ENCODE results near the gene MYO1A.

The MYO1A gene

GRCh38 chr12:57012600-57013465, 37.1 kb downstream of the MYO1A start:
- no peak for FAIRE-seq

DNA sequence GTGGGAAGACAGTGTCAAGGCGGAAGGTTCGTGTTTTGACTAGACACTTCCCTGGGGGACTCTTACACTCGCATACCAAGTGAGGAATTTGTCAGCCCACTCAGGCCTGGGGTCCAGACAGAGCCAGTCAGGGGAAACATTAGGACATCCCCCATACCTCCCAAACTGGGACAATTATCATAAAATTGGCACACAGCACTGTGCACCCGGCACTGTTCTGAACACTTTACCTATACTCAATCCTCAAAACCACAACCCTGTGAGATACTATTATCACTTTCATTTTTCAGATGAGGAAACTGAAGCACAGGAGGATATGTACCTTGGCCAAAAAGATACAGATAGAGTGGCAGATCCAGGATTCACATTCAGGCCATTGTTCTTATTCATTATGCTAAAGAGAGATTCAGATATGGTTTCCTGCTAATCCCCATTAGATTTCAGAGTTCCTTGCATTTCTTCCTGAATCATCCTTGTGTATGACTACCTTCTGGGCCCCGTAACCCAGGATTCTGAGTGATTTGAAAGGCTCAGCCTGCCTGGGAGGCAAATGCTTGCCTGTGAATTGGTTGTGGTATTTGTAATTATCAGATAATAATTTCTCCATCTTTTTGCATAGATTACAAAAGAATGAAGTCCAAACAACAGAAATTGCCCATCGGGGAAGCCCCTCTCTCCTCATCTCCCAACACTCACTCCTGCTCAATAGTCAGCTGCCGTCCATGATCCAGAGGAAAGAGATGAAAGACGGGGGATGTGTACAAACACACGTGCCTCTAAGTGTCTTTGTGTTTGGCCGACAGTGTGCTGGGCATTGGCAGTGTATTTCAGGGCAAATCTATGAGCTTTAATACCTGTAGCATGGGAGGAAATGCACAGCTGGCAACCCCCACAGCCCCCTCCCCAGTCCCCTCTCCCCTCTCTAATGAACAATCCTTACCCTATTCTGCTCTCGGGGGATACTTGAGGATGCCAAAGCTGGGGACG, 38.2 kb downstream of the MYO1A start:
- FAIRE-seq, result no peak

DNA sequence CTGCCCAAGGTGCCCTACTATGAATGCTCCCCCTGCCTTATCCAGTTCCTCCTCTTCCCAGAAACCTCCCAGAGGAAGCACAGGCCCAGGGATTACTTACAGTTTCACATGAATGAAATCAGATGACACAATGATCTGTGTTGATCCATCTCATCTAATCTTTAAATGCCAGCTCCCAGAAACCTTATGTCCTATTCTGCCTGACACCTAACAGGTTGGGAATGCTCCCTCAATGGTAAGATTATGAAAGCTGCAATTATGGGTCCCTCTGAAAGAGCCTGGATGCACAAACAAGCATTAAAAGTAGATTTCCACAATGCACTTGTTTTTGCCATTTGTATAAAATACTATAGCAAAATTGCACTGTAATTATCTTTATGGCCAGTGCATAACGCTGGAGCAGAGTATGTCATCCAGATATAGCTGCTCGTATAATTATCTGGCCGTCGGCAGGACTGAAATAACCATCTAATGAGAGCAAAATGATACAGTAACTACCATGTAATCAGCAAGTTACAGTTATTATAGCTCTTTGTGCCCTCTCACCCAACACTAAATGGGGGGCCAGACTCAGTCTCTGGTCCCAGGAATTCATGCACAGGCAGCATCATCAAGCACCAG, 39.2 kb downstream of the MYO1A start:
- no peak for FAIRE-seq

DNA sequence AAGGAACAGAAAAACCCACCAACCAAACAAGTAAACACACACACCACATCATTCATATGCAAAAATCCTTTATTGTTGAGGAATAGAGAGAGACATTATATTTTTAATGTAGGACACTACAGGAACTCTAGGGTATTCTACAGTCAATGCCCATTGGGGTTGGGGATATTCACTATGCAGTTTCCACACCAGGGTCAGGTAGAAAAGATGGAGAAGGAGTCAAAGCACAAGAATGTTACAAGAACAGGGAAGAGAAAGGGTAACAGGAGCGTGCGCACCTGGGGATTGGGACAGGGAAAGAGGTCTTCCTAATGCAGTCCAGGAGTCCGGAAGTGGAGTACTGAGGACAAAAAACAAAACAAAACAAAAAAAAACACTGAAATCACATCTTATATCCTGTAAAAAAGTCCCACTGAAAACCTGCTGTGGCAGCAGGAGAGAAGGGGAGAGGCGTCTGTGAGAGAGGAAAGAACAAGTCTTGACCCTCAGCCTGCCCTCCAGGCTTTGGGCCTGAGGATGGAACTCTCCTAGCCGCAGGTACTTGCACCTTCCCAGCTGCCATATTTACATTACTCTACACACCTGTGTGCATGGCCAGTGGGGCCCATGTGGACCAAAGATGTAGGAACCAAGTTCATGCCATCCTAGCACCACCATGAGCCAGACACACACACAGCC, 39.8 kb downstream of the MYO1A start:
- FAIRE-seq, result no peak

GRCh38 chr12:57008178-57008577, 41.8 kb downstream of the MYO1A start:
- FAIRE-seq, result no peak

GRCh38 chr12:57006809-57007475, 43.0 kb downstream of the MYO1A start:
- no peak for FAIRE-seq

DNA sequence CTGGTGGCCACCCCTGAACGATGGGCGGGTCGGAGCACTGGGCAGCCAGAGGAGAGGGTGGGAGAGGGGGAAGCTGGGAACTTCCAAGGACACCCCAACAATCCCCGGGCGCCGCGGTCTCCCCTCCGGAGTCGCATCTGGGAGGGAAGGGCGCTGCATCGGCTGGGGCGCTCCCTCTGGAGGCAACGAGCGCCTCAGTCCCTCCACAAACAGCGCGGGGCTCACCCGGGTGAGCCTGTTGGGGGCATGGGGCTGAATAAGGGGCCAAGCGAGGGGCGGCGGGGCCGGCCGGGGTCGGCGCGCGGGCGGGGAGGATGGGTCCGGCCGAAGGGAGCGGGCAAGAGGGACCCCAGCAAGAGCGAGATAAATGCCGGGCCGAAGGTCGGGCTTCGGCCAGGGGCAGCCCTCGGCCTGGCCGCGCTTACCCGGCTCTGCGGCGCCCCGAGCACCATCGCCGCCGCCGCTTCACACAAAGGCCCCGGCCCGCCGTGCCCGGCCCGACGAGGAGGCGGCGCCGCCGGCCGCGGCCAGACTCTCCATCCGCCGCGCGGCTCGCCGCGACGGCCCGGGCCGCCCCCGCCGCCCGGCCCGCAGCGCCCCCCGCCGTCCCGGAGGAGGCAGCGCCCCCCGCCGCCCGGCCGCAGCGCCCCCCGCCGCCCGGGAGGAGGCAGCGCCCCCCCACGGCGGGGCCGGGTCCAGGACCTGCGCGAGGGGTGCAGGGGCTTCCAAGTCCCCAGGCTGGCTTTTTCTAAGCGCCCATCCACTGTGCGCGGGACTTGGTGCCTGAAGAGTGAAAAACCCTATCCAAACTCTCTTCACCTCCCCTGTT, 43.7 kb downstream of the MYO1A start, which contains the start of gene ZBTB39:
Gene ZBTB39, minus strand, starts transcription at position 567 of the 829 bp plus-strand sequence. CDS start 1,629 bp downstream, outside the sequence.
- FAIRE-seq, result no peak

- FAIRE-seq, result no peak
Observed at GRCh38 chr12:57004651-57005050, 45.3 kb downstream of the MYO1A start.

- FAIRE-seq, result no peak
Observed at GRCh38 chr12:57003395-57003794, 46.5 kb downstream of the MYO1A start.

- no peak for FAIRE-seq
Observed at GRCh38 chr12:57001448-57001906, 48.5 kb downstream of the MYO1A start.

GRCh38 chr12:57000393-57000792, 49.5 kb downstream of the MYO1A start:
- FAIRE-seq, result no peak

DNA sequence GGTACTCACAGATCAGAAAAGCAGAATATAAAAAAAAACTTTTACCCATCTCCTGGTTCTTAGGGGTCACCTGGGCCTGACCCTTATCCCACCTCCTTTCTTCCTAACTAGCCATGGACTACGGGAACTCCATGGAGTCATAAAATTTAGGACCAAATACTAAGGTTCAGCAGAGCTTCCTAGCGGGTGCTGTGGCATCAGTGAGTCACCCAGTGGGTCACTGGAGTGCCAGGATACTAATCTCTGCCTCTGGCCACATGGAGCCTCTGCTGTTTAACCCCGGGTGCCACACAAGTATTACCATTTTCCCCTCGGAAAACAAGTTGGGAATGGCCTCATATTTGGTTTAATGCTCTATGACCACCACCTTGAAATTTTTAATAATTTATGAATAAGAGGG, 50.5 kb downstream of the MYO1A start:
- FAIRE-seq, result no peak

DNA sequence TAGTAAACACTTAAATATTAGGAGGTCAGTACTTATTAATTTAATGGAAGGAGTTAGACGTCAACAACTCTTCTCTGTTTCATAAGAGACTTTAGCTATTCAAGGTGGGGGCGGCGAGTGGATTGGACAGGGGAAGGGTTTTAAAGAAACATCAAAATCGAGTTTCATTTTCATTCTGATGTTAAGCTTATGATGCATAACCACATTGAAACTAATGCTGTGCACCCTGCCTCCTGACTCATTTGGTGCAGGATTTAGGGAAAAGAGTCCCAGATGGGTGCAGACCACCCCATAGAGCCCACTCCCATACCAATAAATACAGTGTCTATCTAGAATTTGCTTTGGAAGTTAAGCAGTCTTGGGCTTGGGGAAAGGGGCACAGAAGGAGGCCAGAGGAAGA, 50.9 kb downstream of the MYO1A start:
- FAIRE-seq, result no peak

- FAIRE-seq, result no peak
Observed at GRCh38 chr12:56998316-56998715, 51.6 kb downstream of the MYO1A start.

DNA sequence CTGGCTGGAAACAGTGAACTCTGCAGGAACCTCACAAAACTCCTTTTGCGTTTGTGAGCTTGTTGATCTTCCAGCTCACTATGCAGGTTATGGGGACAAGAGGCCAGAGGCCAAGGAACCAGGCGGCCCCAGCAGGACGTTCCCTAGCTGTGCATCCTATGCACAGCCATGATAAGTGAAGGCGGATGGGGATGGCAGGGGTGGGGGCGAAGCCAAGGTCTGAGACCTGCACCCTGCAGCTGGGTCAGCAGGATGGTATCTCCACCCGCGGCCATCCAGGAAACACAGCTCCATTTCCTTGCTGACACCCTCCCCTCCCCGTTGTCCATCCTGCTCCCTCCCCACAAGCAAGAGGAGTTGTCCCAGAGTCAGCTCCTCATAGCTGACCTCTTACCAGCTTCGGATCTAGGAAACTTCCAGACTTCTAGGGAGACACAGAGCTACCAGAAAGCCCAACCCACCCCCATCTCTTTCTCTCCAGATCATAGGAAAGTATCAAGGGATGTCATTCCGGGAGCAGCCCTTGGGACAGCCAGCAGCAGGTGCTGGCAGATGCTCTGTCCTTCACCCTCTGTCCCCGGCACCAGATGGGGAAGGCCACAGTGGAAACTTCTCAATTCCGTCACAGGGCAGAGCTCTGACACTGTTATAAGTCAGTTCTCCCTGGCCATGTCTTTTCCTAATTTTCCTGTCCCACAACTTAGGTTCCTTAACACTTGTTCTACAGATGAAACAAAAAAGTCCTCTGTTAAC, 53.0 kb downstream of the MYO1A start:
- no peak for FAIRE-seq

DNA sequence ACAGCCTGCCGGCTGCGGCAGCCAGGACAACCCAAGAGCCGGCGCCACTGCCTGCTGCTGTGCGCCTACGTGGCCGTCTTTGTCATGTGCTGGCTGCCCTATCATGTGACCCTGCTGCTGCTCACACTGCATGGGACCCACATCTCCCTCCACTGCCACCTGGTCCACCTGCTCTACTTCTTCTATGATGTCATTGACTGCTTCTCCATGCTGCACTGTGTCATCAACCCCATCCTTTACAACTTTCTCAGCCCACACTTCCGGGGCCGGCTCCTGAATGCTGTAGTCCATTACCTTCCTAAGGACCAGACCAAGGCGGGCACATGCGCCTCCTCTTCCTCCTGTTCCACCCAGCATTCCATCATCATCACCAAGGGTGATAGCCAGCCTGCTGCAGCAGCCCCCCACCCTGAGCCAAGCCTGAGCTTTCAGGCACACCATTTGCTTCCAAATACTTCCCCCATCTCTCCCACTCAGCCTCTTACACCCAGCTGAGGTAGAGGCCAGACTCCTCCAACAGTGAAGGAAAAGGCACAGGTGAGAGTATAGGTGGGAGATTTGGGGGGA, 53.9 kb downstream of the MYO1A start:
- FAIRE-seq, result no peak

GRCh38 chr12:56995201-56995929, 54.6 kb downstream of the MYO1A start:
- FAIRE-seq, result no peak

DNA sequence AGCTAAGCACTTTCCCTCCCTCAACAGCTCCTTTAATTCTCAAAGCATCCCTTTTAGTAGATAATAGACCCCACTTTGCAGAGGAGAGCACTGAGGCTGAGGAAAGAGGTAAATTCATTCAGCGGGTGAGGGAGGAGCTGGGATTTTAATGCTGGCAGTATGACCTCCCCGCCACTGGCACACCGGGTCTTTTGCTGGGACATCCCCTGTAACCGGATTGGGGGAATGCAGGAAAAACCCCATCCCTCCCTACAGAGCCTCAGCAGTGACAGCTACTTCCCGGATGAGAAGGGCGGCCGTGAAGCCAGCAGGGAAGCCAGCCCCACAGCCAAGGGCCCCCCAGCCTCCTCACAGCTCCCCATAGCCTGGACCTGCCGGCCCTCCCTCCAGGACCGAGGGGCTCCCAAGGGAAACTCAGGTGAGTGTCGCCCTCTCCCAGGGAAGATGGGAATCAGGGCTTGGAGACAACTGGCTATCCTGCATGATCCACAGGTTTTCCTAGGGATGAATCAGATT, 55.6 kb downstream of the MYO1A start:
- no peak for FAIRE-seq

DNA sequence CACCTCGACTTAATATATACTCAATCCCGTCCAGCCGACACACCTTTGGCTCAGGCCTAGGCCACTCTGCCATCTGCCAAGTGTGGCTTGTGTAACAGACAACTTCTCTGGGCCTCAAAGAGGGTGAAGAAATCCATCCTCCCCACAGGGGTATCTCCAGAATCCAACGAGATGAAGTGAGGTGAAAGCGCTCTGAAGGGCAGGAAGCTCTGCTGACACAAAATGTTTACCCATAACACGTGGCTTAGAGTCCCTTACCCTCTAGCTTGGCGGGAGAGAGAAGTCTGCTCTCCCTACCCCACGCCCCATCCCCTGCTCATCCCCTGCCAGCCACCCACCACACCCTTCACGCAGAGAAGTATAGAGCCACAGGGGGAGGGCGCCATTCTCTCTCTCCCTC, 56.6 kb downstream of the MYO1A start:
- no peak for FAIRE-seq

Measured in colon (tissue), 2 donors.